ENCODE measurements around the gene DYSF.
A peak's percentile ranks its signal among the peaks of the same experiment; 100 is the strongest.

Gene DYSF

DNA sequence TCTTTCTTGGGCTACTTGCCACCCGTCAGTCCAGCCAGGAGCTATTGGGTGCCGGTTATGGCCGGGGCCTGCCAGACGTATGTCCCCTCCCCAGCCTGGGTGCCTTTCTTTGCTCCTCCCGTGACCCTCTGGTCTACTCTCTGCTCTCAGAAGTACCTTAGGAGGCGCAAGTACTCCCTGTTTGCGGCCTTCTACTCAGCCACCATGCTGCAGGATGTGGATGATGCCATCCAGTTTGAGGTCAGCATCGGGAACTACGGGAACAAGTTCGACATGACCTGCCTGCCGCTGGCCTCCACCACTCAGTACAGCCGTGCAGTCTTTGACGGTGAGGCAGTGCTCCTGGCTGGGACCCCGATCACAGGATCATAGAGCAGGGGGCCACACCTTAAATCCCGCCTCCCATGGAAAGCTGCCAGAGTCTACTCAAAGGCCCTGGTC lies 99.5 kb downstream of the DYSF start:
- no peak for DNase-seq (ENCODE audit: low read depth in 2 of 2)

- DNase-seq (ENCODE audit: low read depth in 2 of 2): no peak
These were observed 100.8 kb downstream of the DYSF start for GRCh38 chr2:71554028-71554705.

DNA sequence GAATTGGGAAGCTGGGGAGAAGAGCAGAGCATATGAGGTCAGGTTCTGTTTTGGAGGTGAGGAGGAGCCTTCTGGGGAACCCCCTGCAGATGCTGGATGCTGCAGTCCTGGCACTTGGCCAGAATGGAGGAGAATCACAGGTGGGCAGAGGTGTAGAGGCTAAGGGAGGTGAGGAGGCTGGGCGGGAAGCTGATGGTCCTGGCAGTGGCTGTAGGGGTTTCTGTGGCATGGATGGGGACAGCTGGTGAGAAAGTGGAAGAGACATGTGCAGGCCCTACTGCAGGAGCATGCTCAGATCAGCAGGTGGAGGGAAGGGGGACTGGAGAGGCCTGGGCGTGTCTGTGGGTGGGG lies 101.3 kb downstream of the DYSF start:
- no peak for DNase-seq (ENCODE audit: low read depth in 2 of 2)

GRCh38 chr2:71555798-71556454 lies 102.6 kb downstream of the DYSF start:
- DNase-seq (ENCODE audit: low read depth in 2 of 2): no peak

GRCh38 chr2:71556692-71557250 lies 103.4 kb downstream of the DYSF start:
- no peak for DNase-seq (ENCODE audit: low read depth in 2 of 2)

DNA sequence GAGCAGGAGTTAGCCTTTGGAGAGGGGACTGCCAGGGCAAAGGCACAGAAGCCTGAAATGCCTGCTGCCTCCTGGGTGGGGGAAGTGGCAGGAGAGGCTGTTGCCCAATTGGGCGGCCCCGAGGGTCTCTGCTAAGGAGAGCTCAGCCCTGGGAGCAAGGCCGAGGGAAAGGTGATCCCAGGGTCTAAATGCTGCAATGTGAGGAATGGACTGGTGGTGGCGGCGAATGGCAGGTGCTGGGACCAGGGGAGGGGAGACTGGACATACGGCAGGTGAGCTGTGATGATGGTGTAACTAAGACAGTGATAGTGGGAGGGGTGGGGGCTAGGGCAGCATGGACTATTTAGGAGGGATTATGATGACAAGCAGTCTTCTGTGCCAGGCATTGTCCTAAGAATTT lies 104.0 kb downstream of the DYSF start:
- no peak for DNase-seq (ENCODE audit: low read depth in 2 of 2)

- DNase-seq (ENCODE audit: low read depth in 2 of 2): no peak
These were observed 105.1 kb downstream of the DYSF start for GRCh38 chr2:71558300-71559051.

DNA sequence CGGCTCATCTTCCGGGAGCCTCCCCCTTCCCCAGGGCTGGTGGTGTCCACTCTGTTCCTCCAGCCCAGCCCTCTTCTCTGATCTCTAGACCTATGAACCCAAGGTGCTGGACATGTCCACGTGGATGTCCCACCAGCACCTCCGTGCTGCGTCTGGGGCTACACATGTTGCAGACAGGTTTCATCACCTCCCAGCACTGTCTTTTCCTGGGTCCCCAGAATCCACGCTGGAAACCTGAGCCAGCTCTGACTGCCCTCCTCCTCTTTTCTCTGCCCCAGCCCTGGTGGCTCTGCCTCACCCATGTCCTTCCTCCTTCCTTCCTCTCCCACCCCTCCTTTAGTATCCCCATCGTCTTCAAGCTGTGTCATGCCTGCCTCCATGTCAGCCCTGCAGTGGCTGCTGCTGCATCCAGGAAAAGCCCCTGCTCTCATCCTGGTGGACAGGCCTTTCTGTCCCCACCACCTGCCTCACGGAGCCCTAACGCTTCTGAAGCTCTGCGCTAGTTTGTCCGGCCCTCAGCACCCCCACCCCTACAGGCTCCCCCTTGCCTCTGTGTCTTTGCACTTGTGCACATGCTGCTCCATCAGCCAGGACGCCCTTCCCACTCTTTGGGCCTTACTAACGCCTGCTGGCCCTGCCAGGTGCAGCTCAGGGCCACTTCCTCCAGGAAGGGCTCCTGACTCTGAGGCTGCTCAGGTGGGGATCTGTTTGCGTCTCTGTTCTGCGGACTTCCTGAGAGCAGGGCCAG lies 105.9 kb downstream of the DYSF start:
- DNase-seq (ENCODE audit: low read depth in 2 of 2): no peak

- no peak for DNase-seq (ENCODE audit: low read depth in 2 of 2)
These were observed 106.7 kb downstream of the DYSF start for GRCh38 chr2:71559828-71560637.

DNA sequence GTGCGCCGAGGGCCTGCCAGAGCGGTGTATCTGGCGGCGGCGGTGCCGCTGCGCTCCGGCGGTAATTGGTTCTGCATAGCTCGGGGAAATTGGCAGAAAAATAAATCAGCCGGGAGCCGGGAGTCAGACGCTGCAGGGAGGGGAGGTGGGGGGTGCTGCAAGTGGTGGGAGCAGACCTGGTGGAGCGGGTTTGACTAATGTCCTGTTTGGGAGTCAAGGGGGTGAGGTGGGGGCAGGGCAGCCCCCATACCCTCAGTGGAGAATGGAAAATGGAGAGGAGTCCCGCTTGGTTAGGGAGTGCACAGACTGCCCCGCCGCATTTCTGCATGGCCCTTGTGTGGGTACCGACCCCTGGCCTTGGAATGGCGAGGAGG lies 107.3 kb downstream of the DYSF start:
- no peak for DNase-seq (ENCODE audit: low read depth in 2 of 2)

DNA sequence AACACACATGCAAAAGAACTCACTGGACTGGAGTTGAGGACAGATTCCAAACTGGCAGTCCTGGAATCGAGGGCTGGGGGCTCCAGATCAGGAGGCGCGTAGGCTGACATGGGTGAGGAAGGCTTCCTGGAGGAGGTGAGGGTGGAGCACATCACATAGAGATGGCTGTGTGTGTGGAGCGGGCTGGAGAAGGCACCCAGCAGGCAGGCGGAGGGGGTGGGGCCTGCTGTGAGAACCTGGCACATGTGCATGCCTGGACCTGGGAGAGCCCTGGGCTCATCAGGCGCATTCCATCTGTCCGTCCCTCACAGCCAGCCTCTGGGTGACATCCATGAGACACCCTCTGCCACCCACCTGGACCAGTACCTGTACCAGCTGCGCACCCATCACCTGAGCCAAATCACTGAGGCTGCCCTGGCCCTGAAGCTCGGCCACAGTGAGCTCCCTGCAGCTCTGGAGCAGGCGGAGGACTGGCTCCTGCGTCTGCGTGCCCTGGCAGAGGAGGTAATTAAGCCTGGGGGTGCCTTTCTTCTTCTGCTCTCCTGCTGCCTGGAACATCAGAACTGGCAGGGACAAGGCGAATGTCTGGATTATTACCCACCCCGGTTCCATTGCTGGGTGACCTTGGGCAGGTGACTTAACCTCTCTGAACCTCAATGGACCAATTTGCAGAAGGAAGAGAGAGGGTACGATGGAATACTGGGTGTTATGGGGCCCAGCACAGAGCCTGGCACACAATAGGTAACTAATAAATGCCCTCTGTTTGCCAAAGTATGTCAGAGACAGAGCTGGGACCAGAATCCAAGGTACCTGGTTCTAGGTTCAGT lies 108.3 kb downstream of the DYSF start:
- no peak for DNase-seq (ENCODE audit: low read depth in 2 of 2)

DNA sequence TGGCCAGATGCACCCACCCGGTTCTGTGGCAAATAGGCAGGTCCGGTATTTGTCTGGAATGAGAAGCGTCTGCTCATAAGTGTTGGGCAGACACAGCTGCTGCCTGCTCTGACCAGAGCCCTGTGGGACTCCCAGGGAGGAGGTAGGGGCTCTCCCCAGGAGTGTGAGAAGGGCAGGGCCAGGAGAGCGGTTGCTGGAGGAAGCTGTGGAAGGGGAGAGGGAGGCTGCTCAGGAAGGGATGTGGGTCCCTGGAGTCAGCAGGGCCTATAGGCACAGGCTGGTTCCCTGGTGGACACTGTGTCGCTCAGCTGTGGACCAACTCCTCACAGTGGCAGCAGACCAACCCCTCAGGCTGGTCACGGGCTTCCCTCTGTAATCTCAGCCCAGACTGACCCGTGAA lies 109.2 kb downstream of the DYSF start:
- no peak for DNase-seq (ENCODE audit: low read depth in 2 of 2)

- no peak for DNase-seq (ENCODE audit: low read depth in 2 of 2)
These were observed 110.5 kb downstream of the DYSF start for GRCh38 chr2:71563872-71564271.

- no peak for DNase-seq (ENCODE audit: low read depth in 2 of 2)
These were observed 111.0 kb downstream of the DYSF start for GRCh38 chr2:71564361-71564760.

- no peak for DNase-seq (ENCODE audit: low read depth in 2 of 2)
These were observed 111.4 kb downstream of the DYSF start for GRCh38 chr2:71564790-71565189.

DNA sequence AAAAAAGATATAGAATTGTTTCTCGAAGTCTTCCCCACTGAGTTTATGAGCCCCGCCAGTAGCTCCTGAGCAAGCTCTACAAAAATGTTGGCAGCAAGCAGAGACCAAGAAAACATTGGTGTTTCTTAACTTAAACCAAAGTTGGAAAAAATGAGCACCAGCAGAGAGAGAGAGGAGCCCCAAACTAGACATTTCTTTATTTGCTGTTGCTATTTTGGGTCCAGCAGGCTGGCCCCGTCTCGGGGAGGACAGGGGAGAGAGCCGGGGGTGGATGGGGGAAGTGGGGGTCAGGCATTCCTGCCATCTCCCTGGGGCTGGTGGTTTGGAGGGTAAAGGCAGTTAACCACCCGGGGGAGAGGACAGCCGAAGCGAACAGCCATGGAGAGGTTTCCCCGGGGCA lies 113.0 kb downstream of the DYSF start:
- DNase-seq (ENCODE audit: low read depth in 2 of 2): peak; percentile 12 to 14

DNA sequence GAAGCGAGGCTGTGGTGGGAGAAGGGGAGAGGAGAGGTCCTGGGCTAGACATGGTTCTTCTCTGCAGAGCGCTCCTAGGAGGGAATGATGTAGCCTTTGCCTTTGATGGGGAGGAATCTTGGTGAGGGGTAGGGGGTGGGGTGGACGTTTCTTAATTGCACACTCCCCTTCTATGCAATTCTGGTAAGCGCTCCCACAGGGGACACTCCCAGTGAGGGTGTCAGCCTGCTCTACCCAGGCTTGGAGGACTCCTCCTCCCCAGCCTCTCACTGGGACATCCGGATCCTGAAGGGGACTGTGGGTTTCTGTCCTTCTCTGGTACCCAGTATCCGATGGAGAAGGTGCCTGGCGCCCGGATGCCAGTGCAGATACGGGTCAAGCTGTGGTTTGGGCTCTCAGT lies 114.3 kb downstream of the DYSF start:
- no peak for DNase-seq (ENCODE audit: low read depth in 2 of 2)

- DNase-seq (ENCODE audit: low read depth in 2 of 2): no peak
These were observed 114.7 kb downstream of the DYSF start for GRCh38 chr2:71568103-71568502.

DNA sequence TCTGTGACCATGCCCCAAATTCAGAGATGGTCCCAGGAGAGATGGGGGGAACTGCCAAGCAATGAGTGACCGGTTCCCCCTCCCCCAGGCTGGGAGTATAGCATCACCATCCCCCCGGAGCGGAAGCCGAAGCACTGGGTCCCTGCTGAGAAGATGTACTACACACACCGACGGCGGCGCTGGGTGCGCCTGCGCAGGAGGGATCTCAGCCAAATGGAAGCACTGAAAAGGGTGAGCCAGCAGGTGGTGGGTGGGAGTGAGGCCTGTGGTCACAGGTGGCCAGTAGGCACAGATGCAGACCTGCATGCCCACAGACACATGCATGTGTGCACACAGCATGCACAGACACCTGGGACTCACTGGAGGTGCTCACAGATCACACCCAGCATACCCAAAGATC lies 117.2 kb downstream of the DYSF start:
- no peak for DNase-seq (ENCODE audit: low read depth in 2 of 2)

GRCh38 chr2:71570951-71571460 lies 117.6 kb downstream of the DYSF start:
- no peak for DNase-seq (ENCODE audit: low read depth in 2 of 2)

All from fibroblast of skin of left biceps (primary cell).